Measurements from ENCODE around the gene KDM2B. TPM values are rescaled to one million over a fixed set of nuclear protein-coding genes. Genes with fewer than 3 reads are reported as not detected.

Gene KDM2B
- polyA plus RNA-seq, 1 donor (not counting 4 experiments of a cell fraction or from before 2014, with no cell fraction given) = 10.3 TPM

DNA sequence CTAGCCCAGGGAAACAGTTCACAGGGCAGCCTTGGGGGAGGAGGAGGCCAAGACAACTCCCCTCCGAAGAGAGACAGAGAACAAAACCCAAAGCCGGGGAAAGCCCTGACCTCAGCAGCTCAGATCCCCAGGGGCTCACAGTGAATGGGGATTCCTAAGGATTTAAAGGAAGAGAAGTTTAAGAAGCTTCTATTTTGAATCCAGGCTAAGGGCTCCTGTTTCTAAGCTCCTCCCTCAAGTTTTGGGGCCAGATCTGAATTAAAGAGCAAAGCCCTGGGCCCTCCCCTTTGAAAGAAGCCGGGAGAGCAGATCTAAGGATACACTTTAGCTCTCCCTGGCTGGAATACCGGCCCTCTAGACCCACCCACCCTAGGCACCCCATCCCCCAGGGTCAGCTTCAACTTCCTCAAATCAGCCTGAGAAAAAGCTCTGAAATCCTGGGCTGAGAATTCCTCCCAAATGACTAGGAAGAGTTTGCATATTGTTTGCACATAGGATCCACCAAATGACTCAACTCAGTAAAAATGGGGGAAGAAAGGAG, 3.9 kb downstream of the KDM2B start:
- FAIRE-seq = peak; percentile 13
- H3K36me3 ChIP-seq (ENCODE audit: control insufficient read depth in 2 of 2, extremely low read depth in 1 of 2, insufficient read depth in 2 of 2, low read length in 2 of 2) = peaks cover 1 to 8% of the 10 kb centered on the region in 2 experiments
- peak overlapping the region; percentile 96 for H3K27ac ChIP-seq (ENCODE audit: control insufficient read depth, insufficient read depth, low read length)
- TF ChIP-seq, protein P1, sequence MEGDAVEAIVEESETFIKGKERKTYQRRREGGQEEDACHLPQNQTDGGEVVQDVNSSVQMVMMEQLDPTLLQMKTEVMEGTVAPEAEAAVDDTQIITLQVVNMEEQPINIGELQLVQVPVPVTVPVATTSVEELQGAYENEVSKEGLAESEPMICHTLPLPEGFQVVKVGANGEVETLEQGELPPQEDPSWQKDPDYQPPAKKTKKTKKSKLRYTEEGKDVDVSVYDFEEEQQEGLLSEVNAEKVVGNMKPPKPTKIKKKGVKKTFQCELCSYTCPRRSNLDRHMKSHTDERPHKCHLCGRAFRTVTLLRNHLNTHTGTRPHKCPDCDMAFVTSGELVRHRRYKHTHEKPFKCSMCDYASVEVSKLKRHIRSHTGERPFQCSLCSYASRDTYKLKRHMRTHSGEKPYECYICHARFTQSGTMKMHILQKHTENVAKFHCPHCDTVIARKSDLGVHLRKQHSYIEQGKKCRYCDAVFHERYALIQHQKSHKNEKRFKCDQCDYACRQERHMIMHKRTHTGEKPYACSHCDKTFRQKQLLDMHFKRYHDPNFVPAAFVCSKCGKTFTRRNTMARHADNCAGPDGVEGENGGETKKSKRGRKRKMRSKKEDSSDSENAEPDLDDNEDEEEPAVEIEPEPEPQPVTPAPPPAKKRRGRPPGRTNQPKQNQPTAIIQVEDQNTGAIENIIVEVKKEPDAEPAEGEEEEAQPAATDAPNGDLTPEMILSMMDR (optimal IDR thresholded peaks at IDR 0.05 in 1 of 3, IDR thresholded peaks at IDR 0.05 in 1 of 3, conservative IDR thresholded peaks at IDR 0.05 in 1 of 3; ENCODE audit: extremely low read depth in 1 of 3, insufficient read depth in 2 of 3, low read length in 3 of 3) = no peak
- no peak for TF ChIP-seq EZH2 (IDR thresholded peaks at IDR 0.05; ENCODE audit: low read length)
- H4K20me1 ChIP-seq (ENCODE audit: control insufficient read depth, extremely low read depth, insufficient read depth, low read length) = no peaks in the 10 kb centered on the region
- peaks cover 52% of the 10 kb centered on the region for H3K4me1 ChIP-seq (ENCODE audit: control insufficient read depth, extremely low read depth, insufficient read depth, low read length)
- dilution Hi-C loops (cut with MboI; ENCODE audit: extremely low pct_ligation_motif_present, low sequenced_read_pairs) = no loop called here
- peak overlapping the region; percentile 83 for H3K9ac ChIP-seq (ENCODE audit: control insufficient read depth, extremely low read depth, insufficient read depth, low read length)
- peak overlapping the region; percentile 88 for H3K4me2 ChIP-seq (ENCODE audit: control insufficient read depth, extremely low read depth, insufficient read depth, low read depth, low read length)
- H3K4me3 ChIP-seq (ENCODE audit: control insufficient read depth in 2 of 3, extremely low read depth in 1 of 3, insufficient read depth in 2 of 3, low read depth in 1 of 3, low read length in 3 of 3) = peak overlapping the region in 2 of 3 experiments; percentile 56 to 72
- DNase-seq (ENCODE audit: low read depth, low spot score) = no peak
- peak overlapping the region; percentile 55 for H2AFZ ChIP-seq (ENCODE audit: control insufficient read depth, low read length)
- H3K9me3 ChIP-seq (ENCODE audit: control insufficient read depth, low read depth, low read length) = no peaks in the 10 kb centered on the region
- H3K27me3 ChIP-seq (ENCODE audit: control insufficient read depth, extremely low read depth, insufficient read depth, low read length) = no peaks in the 10 kb centered on the region
- no peaks in the 10 kb centered on the region for H3K79me2 ChIP-seq (ENCODE audit: control insufficient read depth, insufficient read depth, low read length)
- H3K9me1 ChIP-seq (ENCODE audit: control insufficient read depth, extremely low read depth, insufficient read depth, low read length) = peaks cover 3% of the 10 kb centered on the region

DNA sequence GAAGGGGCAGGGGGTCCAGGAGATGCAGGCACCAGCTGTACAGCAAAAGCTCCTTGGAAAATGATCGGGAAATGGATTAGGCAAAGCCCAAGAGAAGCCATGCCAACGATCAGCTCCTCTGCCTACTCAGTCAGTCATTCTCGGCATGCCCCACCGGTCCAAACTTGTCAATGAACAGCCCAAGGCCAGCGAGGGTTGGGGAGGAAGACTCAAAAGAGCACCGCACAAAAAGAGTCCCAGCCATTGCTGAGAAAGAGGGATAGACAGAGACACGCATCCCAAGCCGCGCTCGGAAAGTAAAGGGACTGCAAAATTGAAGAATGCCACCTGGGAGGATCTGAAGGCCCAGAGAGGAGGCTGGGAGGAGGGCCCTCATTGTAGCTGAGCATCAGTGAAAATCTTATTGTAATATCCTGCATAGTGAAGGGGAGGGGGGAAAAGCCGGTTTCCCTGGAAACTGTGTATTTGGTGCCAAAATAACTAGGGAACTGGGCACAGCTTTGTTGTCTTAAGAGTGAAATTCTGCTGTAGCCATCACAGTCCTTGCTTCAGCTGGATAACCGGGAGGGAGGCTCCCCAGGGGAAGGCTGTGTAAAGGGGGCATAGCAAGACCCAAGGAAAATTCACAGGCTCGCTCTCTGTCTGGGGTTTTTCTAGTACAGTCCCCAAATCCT, 4.7 kb downstream of the KDM2B start:
- Histone ChIP-seq H3K9me1 (ENCODE audit: control insufficient read depth, extremely low read depth, insufficient read depth, low read length) (peaks cover 3% of the 10 kb centered on the region), H3K9me3 (ENCODE audit: control insufficient read depth, low read depth, low read length) (no peaks in the 10 kb centered on the region), H3K27me3 (ENCODE audit: control insufficient read depth, extremely low read depth, insufficient read depth, low read length) (no peaks in the 10 kb centered on the region), H3K9ac (ENCODE audit: control insufficient read depth, extremely low read depth, insufficient read depth, low read length) (peak overlapping the region; percentile 83), H2AFZ (ENCODE audit: control insufficient read depth, low read length) (peak overlapping the region; percentile 55), H3K36me3 (ENCODE audit: control insufficient read depth in 2 of 2, extremely low read depth in 1 of 2, insufficient read depth in 2 of 2, low read length in 2 of 2) (peaks cover 1 to 8% of the 10 kb centered on the region in 2 experiments), H3K4me2 (ENCODE audit: control insufficient read depth, extremely low read depth, insufficient read depth, low read depth, low read length) (peak overlapping the region; percentile 88), H3K4me3 (ENCODE audit: control insufficient read depth in 2 of 3, extremely low read depth in 1 of 3, insufficient read depth in 2 of 3, low read depth in 1 of 3, low read length in 3 of 3) (peak overlapping the region in 2 of 3 experiments; percentile 56 to 72), H3K4me1 (ENCODE audit: control insufficient read depth, extremely low read depth, insufficient read depth, low read length) (peaks cover 43% of the 10 kb centered on the region), H3K79me2 (ENCODE audit: control insufficient read depth, insufficient read depth, low read length) (no peaks in the 10 kb centered on the region), H4K20me1 (ENCODE audit: control insufficient read depth, extremely low read depth, insufficient read depth, low read length) (no peaks in the 10 kb centered on the region), H3K27ac (ENCODE audit: control insufficient read depth, insufficient read depth, low read length) (peak overlapping the region; percentile 96)
- TF ChIP-seq, protein P1 (optimal IDR thresholded peaks at IDR 0.05 in 1 of 3, IDR thresholded peaks at IDR 0.05 in 1 of 3, conservative IDR thresholded peaks at IDR 0.05 in 1 of 3; ENCODE audit: extremely low read depth in 1 of 3, insufficient read depth in 2 of 3, low read length in 3 of 3) = no peak
- TF ChIP-seq EZH2 (IDR thresholded peaks at IDR 0.05; ENCODE audit: low read length) = no peak
- DNase-seq (ENCODE audit: low read depth, low spot score) (no peak), FAIRE-seq (peak; percentile 93)
- dilution Hi-C loops (cut with MboI; ENCODE audit: extremely low pct_ligation_motif_present, low sequenced_read_pairs) = no loop called here

Measured in keratinocyte (primary cell).